Measurements from ENCODE around the gene RARS2. TPM values are rescaled to one million over a fixed set of nuclear protein-coding genes. Genes with fewer than 3 reads are reported as not detected.

The RARS2 gene
- total RNA-seq, 1 donor from 2014 or later: 48.3 TPM

DNA sequence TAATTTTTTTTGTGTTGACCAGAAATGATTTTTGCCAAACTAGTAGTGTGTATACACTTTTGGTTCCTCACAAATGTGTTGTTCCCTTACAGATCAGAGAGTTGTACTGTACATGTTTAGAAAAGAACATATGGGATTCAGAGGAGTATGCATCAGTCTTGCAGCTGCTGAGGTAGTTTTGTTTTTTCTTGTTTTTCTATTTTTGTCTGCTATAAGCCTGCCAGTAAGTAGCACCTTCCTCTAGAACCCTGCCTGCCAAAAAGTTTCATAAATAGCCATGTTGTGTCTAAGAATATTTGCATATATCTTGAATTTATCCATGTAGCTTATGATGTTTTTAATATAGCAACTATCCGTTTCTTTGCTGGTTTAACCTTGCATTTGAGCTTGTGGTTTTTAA is 46.5 kb upstream of the RARS2 start:
- no peaks in the 10 kb centered on the region for H4K20me1 ChIP-seq (ENCODE audit: insufficient read depth, low read length)
- Mint-ChIP-seq H3K9me3 (ENCODE audit: unreplicated experiment) (no peaks in the 10 kb centered on the region), H3K4me3 (ENCODE audit: unreplicated experiment) (no peak overlapping the region), H3K4me1 (ENCODE audit: low read depth, unreplicated experiment) (no peaks in the 10 kb centered on the region), H3K27ac (ENCODE audit: unreplicated experiment) (no peak overlapping the region), H3K27me3 (ENCODE audit: low read depth, unreplicated experiment) (no peaks in the 10 kb centered on the region), H3K36me3 (ENCODE audit: low read depth, unreplicated experiment) (no peaks in the 10 kb centered on the region)
- H3K4me3 ChIP-seq (ENCODE audit: insufficient read depth, low read depth, low read length): no peak overlapping the region
- TF ChIP-seq EZH2 (IDR thresholded peaks at IDR 0.05; ENCODE audit: insufficient read depth, low read length): no peak
- TF ChIP-seq, protein P1, sequence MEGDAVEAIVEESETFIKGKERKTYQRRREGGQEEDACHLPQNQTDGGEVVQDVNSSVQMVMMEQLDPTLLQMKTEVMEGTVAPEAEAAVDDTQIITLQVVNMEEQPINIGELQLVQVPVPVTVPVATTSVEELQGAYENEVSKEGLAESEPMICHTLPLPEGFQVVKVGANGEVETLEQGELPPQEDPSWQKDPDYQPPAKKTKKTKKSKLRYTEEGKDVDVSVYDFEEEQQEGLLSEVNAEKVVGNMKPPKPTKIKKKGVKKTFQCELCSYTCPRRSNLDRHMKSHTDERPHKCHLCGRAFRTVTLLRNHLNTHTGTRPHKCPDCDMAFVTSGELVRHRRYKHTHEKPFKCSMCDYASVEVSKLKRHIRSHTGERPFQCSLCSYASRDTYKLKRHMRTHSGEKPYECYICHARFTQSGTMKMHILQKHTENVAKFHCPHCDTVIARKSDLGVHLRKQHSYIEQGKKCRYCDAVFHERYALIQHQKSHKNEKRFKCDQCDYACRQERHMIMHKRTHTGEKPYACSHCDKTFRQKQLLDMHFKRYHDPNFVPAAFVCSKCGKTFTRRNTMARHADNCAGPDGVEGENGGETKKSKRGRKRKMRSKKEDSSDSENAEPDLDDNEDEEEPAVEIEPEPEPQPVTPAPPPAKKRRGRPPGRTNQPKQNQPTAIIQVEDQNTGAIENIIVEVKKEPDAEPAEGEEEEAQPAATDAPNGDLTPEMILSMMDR (IDR thresholded peaks at IDR 0.05; ENCODE audit: insufficient read depth, low read depth, low read length): no peak
- H3K4me2 ChIP-seq (ENCODE audit: low read length): no peak overlapping the region
- no peak overlapping the region for H2AFZ ChIP-seq (ENCODE audit: low read depth, low read length)
- no peak overlapping the region for H3K9ac ChIP-seq (ENCODE audit: low read length)
- no peaks in the 10 kb centered on the region for H3K79me2 ChIP-seq (ENCODE audit: insufficient read depth, low read length)
- no peak for DNase-seq (ENCODE audit: low read depth)
- no peaks in the 10 kb centered on the region for H3K27me3 ChIP-seq (ENCODE audit: insufficient read depth, low read length)
- no peak for FAIRE-seq
- no peak overlapping the region for H3K27ac ChIP-seq (ENCODE audit: low read depth, low read length)
- no peaks in the 10 kb centered on the region for H3K4me1 ChIP-seq (ENCODE audit: insufficient read depth, low read length)
- peaks cover 16% of the 10 kb centered on the region for H3K36me3 ChIP-seq (ENCODE audit: insufficient read depth, low read length)
- H3K9me3 ChIP-seq (ENCODE audit: insufficient read depth, low read depth, low read length): no peaks in the 10 kb centered on the region

DNA sequence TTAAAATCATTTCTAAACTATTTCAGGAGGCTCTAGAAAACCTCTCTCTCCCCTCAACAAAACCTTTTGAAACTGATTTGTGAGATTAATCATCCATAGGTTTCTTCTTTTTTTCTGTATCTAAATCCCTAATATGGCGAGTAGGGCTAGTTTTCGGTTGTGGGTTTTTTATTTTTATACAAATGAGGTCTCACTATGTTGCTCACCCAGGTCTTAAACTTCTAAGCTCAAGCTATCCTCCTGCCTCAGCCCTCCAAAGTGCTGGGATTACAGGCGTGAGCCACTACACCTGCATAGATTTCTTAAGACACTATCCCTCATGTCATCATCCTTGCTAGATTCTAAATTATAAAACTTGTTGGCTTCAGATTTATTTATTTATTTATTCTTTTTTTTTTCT is 44.1 kb upstream of the RARS2 start:
- H4K20me1 ChIP-seq (ENCODE audit: insufficient read depth, low read length): no peaks in the 10 kb centered on the region
- DNase-seq (ENCODE audit: low read depth) (no peak), FAIRE-seq (no peak)
- H3K4me3 ChIP-seq (ENCODE audit: insufficient read depth, low read depth, low read length): no peak overlapping the region
- no peaks in the 10 kb centered on the region for H3K9me3 Mint-ChIP-seq (ENCODE audit: unreplicated experiment)
- no peaks in the 10 kb centered on the region for H3K4me1 ChIP-seq (ENCODE audit: insufficient read depth, low read length)
- no peak overlapping the region for H3K9ac ChIP-seq (ENCODE audit: low read length)
- H2AFZ ChIP-seq (ENCODE audit: low read depth, low read length): no peak overlapping the region
- H3K36me3 Mint-ChIP-seq (ENCODE audit: low read depth, unreplicated experiment): no peaks in the 10 kb centered on the region
- no peak overlapping the region for H3K27ac ChIP-seq (ENCODE audit: low read depth, low read length)
- H3K27me3 Mint-ChIP-seq (ENCODE audit: low read depth, unreplicated experiment): no peaks in the 10 kb centered on the region
- H3K79me2 ChIP-seq (ENCODE audit: insufficient read depth, low read length): no peaks in the 10 kb centered on the region
- H3K36me3 ChIP-seq (ENCODE audit: insufficient read depth, low read length): peaks cover 19% of the 10 kb centered on the region
- H3K27ac Mint-ChIP-seq (ENCODE audit: unreplicated experiment): no peak overlapping the region
- H3K27me3 ChIP-seq (ENCODE audit: insufficient read depth, low read length): no peaks in the 10 kb centered on the region
- no peak overlapping the region for H3K4me2 ChIP-seq (ENCODE audit: low read length)
- H3K4me1 Mint-ChIP-seq (ENCODE audit: low read depth, unreplicated experiment): peaks cover 5% of the 10 kb centered on the region
- no peak overlapping the region for H3K4me3 Mint-ChIP-seq (ENCODE audit: unreplicated experiment)
- TF ChIP-seq, protein P1 (IDR thresholded peaks at IDR 0.05; ENCODE audit: insufficient read depth, low read depth, low read length): no peak
- no peak for TF ChIP-seq EZH2 (IDR thresholded peaks at IDR 0.05; ENCODE audit: insufficient read depth, low read length)
- no peaks in the 10 kb centered on the region for H3K9me3 ChIP-seq (ENCODE audit: insufficient read depth, low read depth, low read length)

DNA sequence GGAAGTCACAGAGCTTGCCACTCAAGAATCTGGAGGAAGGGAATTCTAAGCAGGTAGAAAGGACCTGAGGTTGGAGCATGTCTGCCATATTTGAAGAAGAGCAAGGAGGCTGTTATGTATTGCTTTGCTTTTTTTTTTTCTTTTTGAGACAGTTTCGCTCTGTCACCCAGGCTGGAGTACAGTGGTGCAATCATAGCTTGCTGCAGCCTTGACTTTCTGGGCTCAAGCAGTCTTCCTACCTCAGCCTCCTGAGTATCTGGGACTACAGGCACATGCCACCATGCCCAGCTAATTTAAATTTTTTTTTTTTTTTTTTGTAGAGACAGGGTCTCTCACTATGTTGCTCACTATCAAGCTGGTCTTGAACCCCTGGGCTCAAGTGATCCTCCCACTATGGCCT is 41.0 kb upstream of the RARS2 start:
- no peak overlapping the region for H3K4me2 ChIP-seq (ENCODE audit: low read length)
- no peak for TF ChIP-seq EZH2 (IDR thresholded peaks at IDR 0.05; ENCODE audit: insufficient read depth, low read length)
- TF ChIP-seq, protein P1 (IDR thresholded peaks at IDR 0.05; ENCODE audit: insufficient read depth, low read depth, low read length): no peak
- no peak for FAIRE-seq

More for the DNA sequence above, 41.0 kb upstream of the RARS2 start:
- H3K27ac Mint-ChIP-seq (ENCODE audit: unreplicated experiment): peak overlapping the region; percentile 12
- H3K36me3 ChIP-seq (ENCODE audit: insufficient read depth, low read length): peaks cover 13% of the 10 kb centered on the region
- no peak overlapping the region for H3K9ac ChIP-seq (ENCODE audit: low read length)
- no peaks in the 10 kb centered on the region for H3K79me2 ChIP-seq (ENCODE audit: insufficient read depth, low read length)
- H3K36me3 Mint-ChIP-seq (ENCODE audit: low read depth, unreplicated experiment): no peaks in the 10 kb centered on the region
- no peaks in the 10 kb centered on the region for H3K4me1 ChIP-seq (ENCODE audit: insufficient read depth, low read length)
- no peaks in the 10 kb centered on the region for H4K20me1 ChIP-seq (ENCODE audit: insufficient read depth, low read length)
- no peaks in the 10 kb centered on the region for H3K9me3 ChIP-seq (ENCODE audit: insufficient read depth, low read depth, low read length)
- H3K27me3 ChIP-seq (ENCODE audit: insufficient read depth, low read length): no peaks in the 10 kb centered on the region
- H3K9me3 Mint-ChIP-seq (ENCODE audit: unreplicated experiment): no peaks in the 10 kb centered on the region
- H3K27me3 Mint-ChIP-seq (ENCODE audit: low read depth, unreplicated experiment): no peaks in the 10 kb centered on the region
- no peak overlapping the region for H3K4me3 ChIP-seq (ENCODE audit: insufficient read depth, low read depth, low read length)
- no peak for DNase-seq (ENCODE audit: low read depth)
- peaks cover 6% of the 10 kb centered on the region for H3K4me1 Mint-ChIP-seq (ENCODE audit: low read depth, unreplicated experiment)
- no peak overlapping the region for H3K4me3 Mint-ChIP-seq (ENCODE audit: unreplicated experiment)
- H3K27ac ChIP-seq (ENCODE audit: low read depth, low read length): no peak overlapping the region
- H2AFZ ChIP-seq (ENCODE audit: low read depth, low read length): no peak overlapping the region
